NCI-H82 treated with DMSO at 0.1 percent for 48 hours (cell line): ENCODE measurements around the gene DOK1.
"Not testable (repeated sequence)": the region's sequence is repeated elsewhere in the genome, so short reads cannot be mapped to it uniquely, and the experiment has no call there.

Source experiments
- DNase-seq: peaks from one replicate; lab custom pipeline; 2025; ENCODE audit not compliant: unreplicated experiment; lab: John Stamatoyannopoulos, UW

DOK1 gene

DNA sequence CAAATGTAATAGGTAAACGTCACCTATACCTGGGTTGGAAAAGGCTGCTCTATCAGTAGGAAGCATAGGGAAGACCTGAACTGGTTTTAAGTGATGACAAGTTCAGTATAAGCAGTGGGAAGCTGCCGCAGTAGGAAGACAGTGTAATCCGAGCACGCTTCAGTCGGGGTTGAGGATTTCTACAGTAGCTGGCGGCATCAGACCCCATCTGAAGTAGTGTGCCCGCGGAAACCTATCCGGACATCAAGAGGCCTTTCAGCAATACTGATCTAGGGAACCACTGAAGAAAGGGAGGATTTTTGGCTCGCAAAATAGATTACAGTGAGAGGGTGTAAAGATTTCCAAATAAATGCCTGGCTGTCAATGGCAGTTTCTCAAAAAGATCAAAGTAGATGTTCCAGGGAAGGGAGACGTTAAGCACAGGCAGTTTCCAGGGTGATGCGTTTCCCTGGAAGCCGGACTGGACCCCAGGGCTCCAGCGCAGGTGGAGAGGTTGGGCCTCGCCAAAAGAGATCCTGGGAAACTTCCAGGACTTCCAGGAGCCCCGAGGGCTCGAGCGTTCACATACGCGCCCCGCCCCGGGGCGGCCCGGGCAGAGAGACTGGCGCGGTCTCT, 6.1 kb upstream of the DOK1 start:
- DNase-seq = peak; percentile 81

DNA sequence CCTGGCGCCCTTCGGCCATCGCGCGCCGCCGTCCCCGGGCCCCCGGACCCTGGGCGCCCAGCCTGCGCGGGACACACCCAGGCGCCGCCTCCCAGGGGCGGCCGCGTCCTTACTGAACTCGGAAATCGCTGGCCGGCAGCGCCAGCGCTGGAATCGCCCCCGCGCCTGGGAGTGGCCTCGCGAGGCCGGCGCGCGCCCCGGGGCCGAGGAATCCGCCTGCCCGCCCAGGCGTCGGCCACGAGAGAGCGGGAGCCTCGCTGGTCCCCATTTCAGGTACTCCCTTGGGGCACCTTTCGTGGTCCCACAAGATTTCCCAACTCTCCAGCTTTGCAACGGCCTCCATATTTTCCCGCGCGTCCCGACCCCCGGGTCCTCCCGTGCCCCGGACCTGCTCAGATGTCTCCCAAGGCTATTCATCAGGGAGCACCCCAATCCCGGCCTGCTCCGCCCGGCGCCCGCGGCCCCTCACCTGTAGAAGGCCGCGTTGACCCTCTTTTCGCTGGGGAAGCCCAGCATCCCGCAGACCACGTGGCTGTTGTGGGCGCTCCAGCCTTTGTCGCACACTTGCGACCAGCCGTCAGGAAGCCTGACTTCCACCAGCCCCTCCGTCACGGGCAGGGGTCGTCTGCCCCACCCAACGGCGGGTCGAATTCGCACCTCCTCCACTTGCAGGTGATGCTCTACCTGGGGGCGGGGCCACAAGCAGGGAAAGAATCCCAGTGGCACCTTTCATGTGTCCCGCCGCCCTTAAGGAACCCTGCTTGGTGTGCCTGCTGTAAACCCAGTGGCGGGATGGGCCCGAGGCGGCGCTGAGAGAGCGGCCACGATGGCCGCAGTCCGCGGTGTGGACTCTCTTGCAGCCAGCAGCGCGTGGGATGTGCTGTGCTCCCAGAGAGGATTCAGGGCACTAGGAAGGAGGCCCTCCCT, 5.4 kb upstream of the DOK1 start:
- no peak for DNase-seq

GRCh38 chr2:74550231-74550630, 4.3 kb upstream of the DOK1 start:
- no peak for DNase-seq

GRCh38 chr2:74551530-74551929, 3.0 kb upstream of the DOK1 start:
- no peak for DNase-seq

GRCh38 chr2:74551942-74552913, 2.3 kb upstream of the DOK1 start:
- DNase-seq = no peak

DNA sequence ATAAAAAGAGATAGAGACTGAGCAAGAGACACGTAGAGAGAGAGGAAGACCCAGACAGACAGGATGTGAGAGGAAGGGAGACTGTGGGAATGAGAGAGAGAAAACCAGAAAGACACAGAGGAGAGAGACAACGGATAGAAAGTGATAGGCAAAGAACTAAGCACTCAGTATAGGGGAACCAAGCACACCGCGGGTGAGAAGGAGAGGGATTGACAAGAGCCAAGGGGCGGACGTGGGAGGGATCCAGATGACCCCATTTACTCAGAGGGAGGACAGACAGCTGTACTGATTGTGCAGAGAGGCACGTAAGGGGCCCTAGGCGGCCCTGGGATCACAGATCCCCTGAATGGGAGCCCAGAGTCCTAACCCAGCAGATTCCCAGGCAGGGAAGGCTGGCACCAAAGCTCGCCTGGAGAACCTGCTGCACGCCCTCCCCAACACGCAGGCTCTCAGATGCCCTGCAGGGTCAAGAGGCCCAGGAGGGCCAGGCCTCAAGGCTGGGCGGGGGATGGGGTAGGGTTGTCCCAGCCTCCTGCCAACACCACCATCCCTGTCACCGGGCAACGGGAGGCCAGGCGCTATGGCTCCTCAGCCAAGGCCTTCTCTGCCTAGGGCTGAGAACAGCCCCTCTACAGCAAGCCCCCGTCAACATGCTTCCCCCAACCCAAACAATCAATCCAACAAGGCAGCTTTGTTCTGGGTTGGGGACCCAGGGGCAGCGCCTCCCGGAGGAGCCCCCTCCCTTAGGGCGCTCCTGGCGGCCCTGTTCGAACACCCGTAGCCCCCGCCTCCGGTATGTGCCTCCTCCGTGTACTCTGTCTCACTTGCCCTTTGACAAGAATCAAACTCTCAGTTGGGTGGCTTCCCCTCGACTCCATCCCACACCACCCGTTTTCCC, 1.4 kb upstream of the DOK1 start:
- DNase-seq = no peak

- no peak for DNase-seq
These were observed 456 bp downstream of the DOK1 start for GRCh38 chr2:74554820-74555531.

GRCh38 chr2:74555610-74556103, 1.1 kb downstream of the DOK1 start:
- DNase-seq = no peak

DNA sequence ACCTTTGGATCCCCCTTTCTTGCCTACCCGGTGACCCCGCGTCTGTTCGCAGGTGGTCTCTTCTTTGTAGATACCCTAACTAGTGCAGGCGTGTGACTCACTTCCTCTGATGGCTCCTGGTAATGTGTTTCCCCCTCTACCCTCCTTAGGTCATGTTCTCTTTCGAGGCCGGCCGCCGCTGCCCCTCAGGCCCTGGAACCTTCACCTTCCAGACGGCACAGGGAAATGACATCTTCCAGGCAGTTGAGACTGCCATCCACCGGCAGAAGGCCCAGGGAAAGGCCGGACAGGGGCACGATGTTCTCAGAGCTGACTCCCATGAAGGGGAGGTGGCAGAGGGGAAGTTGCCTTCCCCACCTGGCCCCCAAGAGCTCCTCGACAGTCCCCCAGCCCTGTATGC, 1.6 kb downstream of the DOK1 start:
- no peak for DNase-seq

DNA sequence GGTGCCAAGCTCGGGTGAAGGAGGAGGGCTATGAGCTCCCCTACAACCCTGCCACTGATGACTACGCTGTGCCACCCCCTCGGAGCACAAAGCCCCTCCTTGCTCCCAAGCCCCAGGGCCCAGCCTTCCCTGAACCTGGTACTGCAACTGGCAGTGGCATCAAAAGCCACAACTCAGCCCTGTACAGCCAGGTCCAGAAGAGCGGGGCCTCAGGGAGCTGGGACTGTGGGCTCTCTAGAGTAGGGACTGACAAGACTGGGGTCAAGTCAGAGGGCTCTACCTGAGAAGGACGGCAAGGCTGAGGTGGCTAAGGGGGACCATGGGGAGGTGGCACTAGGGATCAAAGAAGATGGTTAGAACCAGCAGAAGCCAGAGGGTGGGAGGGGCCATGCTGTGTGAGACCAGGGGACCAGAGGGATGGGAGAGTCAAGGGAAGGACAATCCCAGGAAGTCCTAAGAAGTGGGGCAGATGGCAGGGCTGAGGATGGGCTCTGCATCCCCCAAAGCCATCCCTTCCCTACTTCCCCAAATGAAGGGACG, 2.4 kb downstream of the DOK1 start:
- no peak for DNase-seq

- no peak for DNase-seq
These were observed 4.0 kb downstream of the DOK1 start for GRCh38 chr2:74558284-74559230.

- no peak for DNase-seq
These were observed 5.4 kb downstream of the DOK1 start for GRCh38 chr2:74559912-74560311.

DNA sequence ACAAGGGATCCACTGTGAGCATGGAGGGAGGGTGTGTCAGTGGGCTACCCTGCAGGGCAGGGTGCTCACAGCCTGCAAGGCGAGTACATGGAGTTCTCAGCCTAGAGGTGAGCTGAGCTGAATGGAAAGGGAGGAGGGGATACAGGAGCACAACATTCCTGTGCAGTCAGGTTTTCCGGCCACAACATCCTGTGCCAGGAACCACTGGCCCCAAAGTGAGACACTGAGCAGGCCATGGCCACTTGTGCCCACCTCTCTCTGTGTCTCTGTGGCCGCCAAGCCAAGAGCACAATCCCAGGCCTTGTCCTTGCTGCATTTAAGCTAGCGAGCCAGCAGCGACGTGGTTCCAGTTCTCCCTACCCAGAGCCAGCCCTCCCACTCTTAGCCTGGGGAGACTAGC, 6.1 kb downstream of the DOK1 start:
- DNase-seq = no peak

DNA sequence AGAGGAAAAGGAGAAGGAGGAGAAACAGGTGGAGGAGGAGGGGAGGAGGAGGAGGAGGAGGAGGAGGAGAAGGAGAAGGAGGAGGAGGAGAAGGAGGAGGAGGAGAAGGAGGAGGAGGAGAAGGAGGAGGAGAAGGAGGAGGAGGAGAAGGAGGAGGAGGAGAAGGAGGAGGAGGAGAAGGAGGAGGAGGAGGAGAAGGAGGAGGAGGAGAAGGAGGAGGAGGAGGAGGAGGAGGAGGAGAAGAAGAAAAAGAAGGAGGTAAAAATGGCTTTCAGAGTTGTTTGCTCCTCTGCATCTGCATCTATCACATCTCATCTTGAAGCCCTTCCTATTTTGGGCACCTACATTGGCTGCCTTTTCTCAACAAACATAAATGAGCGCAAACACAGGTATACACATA, 6.5 kb downstream of the DOK1 start:
- DNase-seq = not testable (repeated sequence)

DNA sequence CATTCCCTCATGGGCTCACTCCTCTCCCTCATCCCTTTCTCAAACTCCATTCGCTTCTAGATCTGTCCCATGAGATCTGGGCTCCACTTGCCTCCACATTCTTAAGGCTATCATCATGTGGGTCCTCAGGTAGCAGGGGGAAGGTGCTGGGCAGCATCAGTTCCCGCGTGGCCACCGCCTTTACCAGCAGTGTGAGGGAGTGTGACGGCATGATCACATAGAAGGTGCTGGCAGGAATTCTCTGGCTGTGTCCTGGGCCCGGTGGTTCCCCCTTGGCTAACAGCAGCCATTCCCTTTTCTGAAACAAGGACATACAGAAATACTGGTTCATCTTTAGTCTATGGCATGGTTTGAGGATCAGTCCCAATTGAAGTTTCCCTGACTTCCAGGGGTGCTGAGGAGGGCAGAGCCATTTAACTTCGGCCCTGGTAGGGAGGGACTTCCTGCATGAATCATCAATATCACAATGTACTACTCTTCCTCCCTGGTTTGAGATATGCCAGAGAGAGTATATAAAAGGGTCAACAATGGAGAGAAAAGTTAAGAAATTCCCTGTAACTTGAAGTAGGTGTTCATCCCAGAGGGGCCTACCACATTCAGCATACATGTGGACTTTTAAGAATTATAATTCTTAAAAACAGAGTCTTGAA, 7.7 kb downstream of the DOK1 start:
- DNase-seq = no peak

DNA sequence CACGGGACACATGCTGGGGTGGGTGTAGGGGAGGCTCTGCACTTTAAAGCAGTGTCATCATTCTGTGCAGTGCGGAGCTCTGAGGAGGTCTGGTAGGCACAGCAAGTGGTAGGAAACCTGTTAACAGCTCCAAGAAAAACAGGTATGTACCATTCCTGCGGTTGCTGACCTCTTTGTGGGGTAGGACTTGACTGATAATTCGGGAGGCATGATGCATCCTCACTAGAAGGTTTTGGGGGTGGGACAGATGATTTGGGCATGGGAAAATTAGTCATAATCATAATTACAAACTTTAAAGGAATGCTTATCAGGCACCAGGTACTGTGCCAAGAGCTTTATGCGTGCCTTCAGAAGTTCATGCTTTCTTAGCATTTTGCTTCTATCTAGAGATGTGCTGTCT, 9.7 kb downstream of the DOK1 start:
- DNase-seq = no peak

GRCh38 chr2:74566076-74566753, 11.7 kb downstream of the DOK1 start:
- no peak for DNase-seq
